HepG2 (cell line): Measurements from ENCODE around the gene ATP11B.

Experiments used
- EP300 ChIP-seq, 3 experiments: sonication (generic) in 1 of 3; formaldehyde crosslinking in 1 of 3; IDR thresholded peaks; 2 replicates each; pipeline versions ENCODE4 v1.5.1 to v1.6.1; 2011 to 2020; ENCODE audit warnings: low read depth in 2 of 3, low read length in 2 of 3, borderline replicate concordance in 1 of 3, improper control_type of control experiment in 1 of 3, mild to moderate bottlenecking in 1 of 3, missing genetic modification reagents in 1 of 3, moderate library complexity in 1 of 3
- KAT2B ChIP-seq: fragments of 150-350 bp; IDR thresholded peaks from 2 replicates; pipeline ENCODE4 v1.6.1; 2014; ENCODE audit warnings: low read depth, low read length, borderline replicate concordance
- ZNF446 ChIP-seq: sonication (generic); formaldehyde crosslinking; IDR thresholded peaks from 2 replicates; pipeline ENCODE4 v1.5.0; 2020; ENCODE audit warnings: mild to moderate bottlenecking, missing genetic modification reagents

DNA sequence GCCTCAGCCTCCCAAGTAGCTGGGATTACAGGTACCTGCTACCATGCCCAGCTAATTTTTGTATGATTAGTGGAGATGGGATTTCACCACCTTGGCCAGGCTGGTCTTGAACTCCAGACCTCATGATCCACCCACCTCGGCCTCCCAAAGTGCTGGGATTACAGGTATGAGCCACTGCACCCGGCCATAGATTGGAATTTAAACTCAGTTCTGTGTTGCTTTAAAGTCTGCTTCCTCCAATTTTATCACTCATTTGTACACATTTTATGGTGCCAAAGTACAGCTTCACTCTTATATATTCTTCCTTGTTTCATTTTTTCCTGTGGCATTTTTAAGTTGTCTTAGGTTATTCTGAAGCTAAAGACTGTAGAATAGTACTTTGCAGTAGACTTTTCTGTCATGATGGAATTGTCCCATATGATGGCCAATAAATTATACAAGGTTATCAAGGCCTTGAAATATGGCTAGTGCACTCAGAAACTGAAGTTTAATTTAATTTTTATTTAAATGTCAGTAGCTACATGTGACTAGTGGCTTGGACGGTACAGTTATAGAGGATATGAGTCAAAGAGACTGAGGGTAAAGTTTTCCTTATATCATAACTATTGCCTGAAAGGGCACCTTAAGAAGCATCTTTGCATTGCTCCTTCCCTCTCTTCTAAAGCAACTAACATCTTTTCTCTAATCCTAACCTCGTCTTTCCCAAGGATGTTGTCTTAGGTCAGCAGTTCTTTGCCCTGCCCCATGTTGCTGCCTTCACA lies 28.1 kb downstream of the ATP11B start:
- TF ChIP-seq ZNF446 (CRISPR knock-in tag) (no peak), KAT2B (no peak), EP300 (IDR thresholded peaks at IDR 0.05; ENCODE audit: low read depth in 2 of 2, low read length in 2 of 2) (no peak), EP300 (CRISPR knock-in tag; IDR thresholded peaks at IDR 0.05; ENCODE audit: borderline replicate concordance) (no peak)
